DOHH2 (cell line): ENCODE data around the gene TOR4A.

Source experiments
- H3F3A ChIP-seq: fragments of 200-600 bp; sonication (generic), shearing (Covaris generic); 2 replicates; pipeline ENCODE4 v1.6.0; 2016; ENCODE audit warnings: antibody characterized with exemption, mild to moderate bottlenecking; ENCODE audit not compliant: control insufficient read depth, insufficient read depth
- H3K27ac ChIP-seq: fragments of 200-600 bp; sonication (generic); 2 replicates; pipeline ENCODE4 v1.5.1; 2014; ENCODE audit warnings: low read depth, mild to moderate bottlenecking, low read length, moderate library complexity
- H3K27me3 ChIP-seq: fragments of 200-600 bp; sonication (generic); 2 replicates; pipeline ENCODE4 v1.6.1; 2014; ENCODE audit warnings: mild to moderate bottlenecking, low read length, mixed read lengths; ENCODE audit not compliant: control insufficient read depth
- H3K36me3 ChIP-seq: fragments of 200-600 bp; sonication (generic); 2 replicates; pipeline ENCODE4 v1.6.1; 2014; ENCODE audit warnings: mild to moderate bottlenecking, low read length, moderate library complexity, mixed read lengths; ENCODE audit not compliant: control insufficient read depth
- H3K4me1 ChIP-seq: fragments of 200-600 bp; sonication (generic); 2 replicates; pipeline ENCODE4 v1.6.1; 2014; ENCODE audit warnings: mild to moderate bottlenecking, low read length, mixed read lengths; ENCODE audit not compliant: control insufficient read depth
- H3K4me2 ChIP-seq: fragments of 200-600 bp; sonication (generic); 2 replicates; pipeline ENCODE4 v1.6.0; 2014; ENCODE audit warnings: mild to moderate bottlenecking, low read length, moderate library complexity
- H3K4me3 ChIP-seq: fragments of 200-600 bp; sonication (generic); 2 replicates; pipeline ENCODE4 v1.5.1; 2014; ENCODE audit warnings: mild to moderate bottlenecking, low read length, mixed read lengths
- H3K79me2 ChIP-seq: fragments of 200-600 bp; sonication (generic); 2 replicates; pipeline ENCODE4 v1.6.1; 2014; ENCODE audit warnings: mild to moderate bottlenecking, low read length, mixed read lengths; ENCODE audit not compliant: control insufficient read depth
- H3K9me2 ChIP-seq: fragments of 200-600 bp; sonication (generic); replicated peaks from 2 replicates; pipeline ENCODE4 v1.6.1; 2014; ENCODE audit warnings: mild to moderate bottlenecking, low read length, mixed read lengths; ENCODE audit not compliant: control insufficient read depth
- H3K9me3 ChIP-seq: fragments of 200-600 bp; sonication (generic); 2 replicates; pipeline ENCODE4 v1.6.1; 2014; ENCODE audit warnings: antibody characterized with exemption, low read length, mixed read lengths; ENCODE audit not compliant: control insufficient read depth, insufficient read depth
- H4K20me1 ChIP-seq: fragments of 200-600 bp; sonication (generic); 2 replicates; pipeline ENCODE4 v1.6.0; 2014; ENCODE audit warnings: low read depth, mild to moderate bottlenecking, antibody characterized with exemption, low read length, moderate library complexity; ENCODE audit not compliant: control insufficient read depth, insufficient read depth
- EZH2phosphoT487 ChIP-seq: fragments of 200-600 bp; sonication (generic); IDR thresholded peaks from 2 replicates; pipeline ENCODE4 v1.6.1; 2017; ENCODE audit warnings: borderline replicate concordance, mild to moderate bottlenecking, antibody characterized with exemption, low read length, moderate library complexity, mixed read lengths
- TF ChIP-seq, protein P1 (sequence below): fragments of 200-600 bp; sonication (generic); IDR thresholded peaks from one replicate; pipeline ENCODE4 v1.5.1; 2014; ENCODE audit warnings: antibody characterized with exemption, mild to moderate bottlenecking, low read depth, low read length; ENCODE audit not compliant: poor library complexity, severe bottlenecking

The TOR4A gene

DNA sequence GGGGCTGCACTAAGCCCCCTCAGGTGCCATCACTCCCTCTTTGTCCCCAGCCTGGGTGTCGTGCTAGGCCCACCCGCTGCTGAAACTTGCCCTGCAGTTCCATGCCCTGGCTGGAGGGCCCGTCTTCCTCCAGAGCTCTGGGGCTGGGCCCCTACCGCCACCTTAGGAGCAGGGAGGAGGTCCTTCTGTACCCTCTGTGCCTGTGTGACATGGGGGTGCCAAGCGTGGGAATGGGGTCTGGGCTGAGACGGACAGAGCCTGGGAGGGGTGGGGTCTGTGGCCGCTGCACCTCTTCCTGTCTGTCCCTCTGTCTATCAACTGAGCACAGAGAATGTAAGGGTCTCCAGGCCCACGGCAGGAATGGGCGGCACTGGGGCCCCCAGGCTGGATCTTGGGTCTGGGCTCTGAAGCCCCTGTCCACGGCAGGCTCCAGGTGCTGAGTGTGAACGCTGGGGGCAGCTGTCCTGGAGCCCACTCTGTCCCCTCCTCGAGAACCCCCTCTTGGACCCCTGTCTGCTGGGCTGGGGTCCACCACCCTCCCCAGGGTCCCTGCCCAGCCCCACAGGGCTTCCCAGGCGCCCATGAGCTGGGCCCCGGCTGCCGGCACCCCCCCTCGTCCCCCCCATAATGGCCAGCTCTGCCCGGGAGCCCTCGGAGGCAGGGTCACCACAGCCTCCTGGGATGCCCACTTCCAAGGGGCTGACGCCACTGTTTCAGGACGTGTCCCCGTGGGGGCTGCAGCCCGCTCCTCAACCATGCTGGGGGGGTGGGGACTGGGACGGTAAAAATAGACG is 40.4 kb downstream of the TOR4A start:
- H3K4me2 ChIP-seq = no peak overlapping the region

DNA sequence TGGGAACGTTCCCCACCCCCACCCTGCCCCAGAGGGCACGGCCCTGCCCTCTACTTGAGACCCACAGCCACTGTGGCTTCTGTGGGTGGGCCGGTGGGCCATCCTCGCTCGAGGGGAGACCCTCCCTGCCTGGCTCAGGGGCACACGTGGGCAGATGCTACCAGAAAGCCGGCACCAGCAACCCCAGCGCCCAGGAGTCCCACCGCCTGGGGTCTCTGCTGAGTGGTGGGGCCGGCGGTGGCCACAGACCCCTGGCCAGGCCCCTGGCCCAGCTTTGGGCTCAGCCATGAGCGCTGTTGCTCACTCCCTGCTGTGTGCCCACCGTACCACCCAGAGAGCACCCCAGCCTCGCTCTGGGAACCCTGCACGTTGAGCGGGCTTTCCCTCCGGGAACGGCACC is 41.1 kb downstream of the TOR4A start:
- H3K36me3 ChIP-seq = no peaks in the 10 kb centered on the region
- H4K20me1 ChIP-seq = no peaks in the 10 kb centered on the region
- no peaks in the 10 kb centered on the region; the same call in 1 of the 2 replicates for H3F3A ChIP-seq
- no peaks in the 10 kb centered on the region for H3K9me2 ChIP-seq
- no peak overlapping the region for H3K4me2 ChIP-seq
- H3K4me3 ChIP-seq = no peak overlapping the region
- H3K27me3 ChIP-seq = no peaks in the 10 kb centered on the region
- no peak for TF ChIP-seq EZH2phosphoT487
- TF ChIP-seq, protein P1, sequence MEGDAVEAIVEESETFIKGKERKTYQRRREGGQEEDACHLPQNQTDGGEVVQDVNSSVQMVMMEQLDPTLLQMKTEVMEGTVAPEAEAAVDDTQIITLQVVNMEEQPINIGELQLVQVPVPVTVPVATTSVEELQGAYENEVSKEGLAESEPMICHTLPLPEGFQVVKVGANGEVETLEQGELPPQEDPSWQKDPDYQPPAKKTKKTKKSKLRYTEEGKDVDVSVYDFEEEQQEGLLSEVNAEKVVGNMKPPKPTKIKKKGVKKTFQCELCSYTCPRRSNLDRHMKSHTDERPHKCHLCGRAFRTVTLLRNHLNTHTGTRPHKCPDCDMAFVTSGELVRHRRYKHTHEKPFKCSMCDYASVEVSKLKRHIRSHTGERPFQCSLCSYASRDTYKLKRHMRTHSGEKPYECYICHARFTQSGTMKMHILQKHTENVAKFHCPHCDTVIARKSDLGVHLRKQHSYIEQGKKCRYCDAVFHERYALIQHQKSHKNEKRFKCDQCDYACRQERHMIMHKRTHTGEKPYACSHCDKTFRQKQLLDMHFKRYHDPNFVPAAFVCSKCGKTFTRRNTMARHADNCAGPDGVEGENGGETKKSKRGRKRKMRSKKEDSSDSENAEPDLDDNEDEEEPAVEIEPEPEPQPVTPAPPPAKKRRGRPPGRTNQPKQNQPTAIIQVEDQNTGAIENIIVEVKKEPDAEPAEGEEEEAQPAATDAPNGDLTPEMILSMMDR = no peak
- H3K27ac ChIP-seq = no peak overlapping the region
- H3K79me2 ChIP-seq = no peaks in the 10 kb centered on the region
- H3K4me1 ChIP-seq = peaks cover 42% of the 10 kb centered on the region
- no peaks in the 10 kb centered on the region for H3K9me3 ChIP-seq

More for the DNA sequence above, 40.4 kb downstream of the TOR4A start:
- Histone ChIP-seq H3K27ac (no peak overlapping the region), H3F3A (no peaks in the 10 kb centered on the region; the same call in 1 of the 2 replicates), H3K4me1 (peaks cover 42% of the 10 kb centered on the region), H3K9me3 (no peaks in the 10 kb centered on the region), H3K9me2 (no peaks in the 10 kb centered on the region), H3K79me2 (no peaks in the 10 kb centered on the region), H3K27me3 (no peaks in the 10 kb centered on the region), H3K4me3 (no peak overlapping the region), H3K36me3 (no peaks in the 10 kb centered on the region), H4K20me1 (no peaks in the 10 kb centered on the region)
- no peak for TF ChIP-seq EZH2phosphoT487
- TF ChIP-seq, protein P1 = no peak

DNA sequence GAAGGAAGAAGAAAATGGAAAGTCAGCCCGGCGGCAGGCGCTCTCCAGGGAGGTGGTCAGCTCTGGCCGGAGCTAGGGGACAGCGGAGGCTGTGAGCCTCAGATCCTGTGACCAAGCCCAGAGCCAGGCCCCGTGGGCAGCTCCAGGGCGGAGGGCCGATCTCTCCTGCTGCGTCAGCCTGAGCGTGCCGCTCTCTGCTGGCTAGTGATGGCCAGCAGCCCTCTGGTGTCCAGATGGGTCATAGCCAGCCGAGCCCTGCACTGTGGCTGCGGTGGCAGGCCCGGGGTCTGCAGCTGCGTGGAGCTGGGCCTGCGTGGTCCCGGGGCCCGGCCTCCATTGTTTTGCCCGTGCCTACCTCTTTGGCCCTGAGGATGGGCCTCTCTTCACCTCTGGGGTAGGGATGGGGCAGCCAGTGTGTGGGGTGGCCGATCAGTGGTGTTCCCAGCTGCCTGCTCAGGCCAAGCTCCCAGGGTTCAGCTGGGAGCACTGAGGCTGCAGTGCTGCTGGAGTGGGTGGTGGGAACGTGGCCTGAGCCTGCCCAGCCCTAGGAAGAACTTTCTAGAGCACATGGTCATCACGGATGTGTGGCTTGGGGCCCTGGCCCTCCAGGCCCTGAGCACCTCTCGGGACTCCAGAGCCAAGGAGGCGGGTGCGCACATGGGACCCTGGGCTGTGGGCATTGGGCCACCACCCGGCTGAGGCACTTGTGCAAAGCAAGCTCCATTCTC is 41.6 kb downstream of the TOR4A start:
- no peaks in the 10 kb centered on the region for H3K9me3 ChIP-seq
- no peak overlapping the region for H3K4me2 ChIP-seq
- no peaks in the 10 kb centered on the region for H3K36me3 ChIP-seq
- no peak for TF ChIP-seq EZH2phosphoT487
- TF ChIP-seq, protein P1 = no peak
- no peaks in the 10 kb centered on the region for H4K20me1 ChIP-seq
- no peak overlapping the region for H3K27ac ChIP-seq
- H3K4me3 ChIP-seq = no peak overlapping the region
- H3K4me1 ChIP-seq = peaks cover 42% of the 10 kb centered on the region
- peaks cover under 1% of the 10 kb centered on the region; the same call in 1 of the 2 replicates for H3F3A ChIP-seq
- no peaks in the 10 kb centered on the region for H3K9me2 ChIP-seq
- no peaks in the 10 kb centered on the region for H3K27me3 ChIP-seq
- H3K79me2 ChIP-seq = no peaks in the 10 kb centered on the region
